Measurements from ENCODE around the gene LIPT2.
A peak's percentile ranks its signal among the peaks of the same experiment; 100 is the strongest.

Gene LIPT2

GRCh38 chr11:74504100-74504691 lies 10.7 kb upstream of the LIPT2 start:
- no peak for DNase-seq (ENCODE audit: low read depth)

DNA sequence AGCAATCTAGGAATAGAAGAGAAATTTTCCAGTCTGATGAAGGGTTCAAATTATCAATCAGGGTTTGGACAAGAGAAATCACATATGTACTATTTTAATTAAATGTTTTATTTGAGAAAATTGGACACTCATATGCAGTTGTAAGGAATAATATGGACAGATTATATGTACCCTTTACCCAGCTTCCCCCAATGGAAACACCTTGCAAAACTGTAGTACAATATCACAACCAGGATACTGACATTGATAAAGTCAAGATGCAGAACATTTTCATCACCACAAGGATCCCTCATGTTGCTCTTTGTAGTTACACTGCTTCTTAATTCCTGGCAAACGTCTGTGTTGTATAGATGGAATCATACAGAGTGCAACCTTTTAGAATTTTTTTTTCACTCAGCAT lies 1.4 kb upstream of the LIPT2 start:
- no peak for TF ChIP-seq CTCF (conservative IDR thresholded peaks at IDR 0.05; ENCODE audit: low read depth, low read length)
- no peak for DNase-seq (ENCODE audit: low read depth)

More at GRCh38 chr11:74504100-74504691, 10.7 kb upstream of the LIPT2 start:
- H3K4me3 ChIP-seq (ENCODE audit: low read depth, low read length) = no peak overlapping the region
- TF ChIP-seq CTCF (conservative IDR thresholded peaks at IDR 0.05; ENCODE audit: low read depth, low read length) = no peak

DNA sequence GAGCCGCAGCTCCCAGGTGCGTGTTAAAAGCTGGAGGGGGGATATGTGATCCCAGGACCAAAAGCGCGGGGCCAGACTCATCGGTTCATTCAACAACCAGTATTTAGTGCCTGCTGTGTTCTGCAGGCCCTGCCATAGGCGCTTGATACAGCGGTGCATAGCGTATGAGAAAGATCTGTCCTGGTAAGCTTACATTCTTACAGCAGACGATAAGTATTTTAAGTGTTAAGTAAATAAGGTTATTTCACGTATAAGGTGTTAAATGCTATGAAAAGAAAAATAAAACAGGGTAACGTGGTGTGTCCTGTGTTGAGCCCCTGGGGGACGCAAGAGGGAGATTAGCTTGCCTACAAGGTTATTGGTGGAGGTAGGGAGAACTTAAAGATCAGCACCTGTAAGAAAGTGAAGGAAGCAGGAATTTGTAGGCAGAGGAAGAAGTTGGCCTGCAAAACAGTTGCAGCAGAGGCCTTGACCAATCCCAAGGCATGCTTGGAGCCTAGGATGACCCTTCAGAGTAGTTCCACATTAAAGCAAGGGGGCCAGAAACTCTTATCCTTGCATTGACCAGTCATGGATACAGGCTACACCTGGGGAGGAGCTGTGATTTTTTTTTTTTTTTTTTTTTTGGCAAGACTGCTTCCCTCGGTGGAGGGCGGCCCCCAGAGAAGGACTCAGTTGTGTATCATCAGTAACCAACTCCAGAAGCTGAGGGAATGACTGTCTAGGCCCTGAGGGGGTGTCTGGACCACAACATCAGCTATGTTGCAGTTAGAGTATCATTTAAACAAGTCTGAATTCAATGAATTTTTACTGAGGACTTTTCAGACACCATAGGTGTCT lies 487 bp upstream of the LIPT2 start:
- TF ChIP-seq CTCF (conservative IDR thresholded peaks at IDR 0.05; ENCODE audit: low read depth, low read length) = no peak
- no peak for DNase-seq (ENCODE audit: low read depth)
- peak overlapping the region; percentile 78 for H3K4me3 ChIP-seq (ENCODE audit: low read depth, low read length)

More for the DNA sequence above, 1.4 kb upstream of the LIPT2 start:
- H3K4me3 ChIP-seq (ENCODE audit: low read depth, low read length) = no peak overlapping the region

GRCh38 chr11:74492084-74492483 lies 1.4 kb downstream of the LIPT2 start:
- DNase-seq (ENCODE audit: low read depth) = no peak
- H3K4me3 ChIP-seq (ENCODE audit: low read depth, low read length) = no peak overlapping the region
- no peak for TF ChIP-seq CTCF (conservative IDR thresholded peaks at IDR 0.05; ENCODE audit: low read depth, low read length)

GRCh38 chr11:74490941-74491340 lies 2.6 kb downstream of the LIPT2 start:
- no peak overlapping the region for H3K4me3 ChIP-seq (ENCODE audit: low read depth, low read length)
- no peak for DNase-seq (ENCODE audit: low read depth)
- no peak for TF ChIP-seq CTCF (conservative IDR thresholded peaks at IDR 0.05; ENCODE audit: low read depth, low read length)

GRCh38 chr11:74487875-74488274 lies 5.6 kb downstream of the LIPT2 start:
- peak; percentile 26 for TF ChIP-seq CTCF (conservative IDR thresholded peaks at IDR 0.05; ENCODE audit: low read depth, low read length)
- no peak for DNase-seq (ENCODE audit: low read depth)
- no peak overlapping the region for H3K4me3 ChIP-seq (ENCODE audit: low read depth, low read length)
